ENCODE data around the gene TCF7L1.

The TCF7L1 gene

DNA sequence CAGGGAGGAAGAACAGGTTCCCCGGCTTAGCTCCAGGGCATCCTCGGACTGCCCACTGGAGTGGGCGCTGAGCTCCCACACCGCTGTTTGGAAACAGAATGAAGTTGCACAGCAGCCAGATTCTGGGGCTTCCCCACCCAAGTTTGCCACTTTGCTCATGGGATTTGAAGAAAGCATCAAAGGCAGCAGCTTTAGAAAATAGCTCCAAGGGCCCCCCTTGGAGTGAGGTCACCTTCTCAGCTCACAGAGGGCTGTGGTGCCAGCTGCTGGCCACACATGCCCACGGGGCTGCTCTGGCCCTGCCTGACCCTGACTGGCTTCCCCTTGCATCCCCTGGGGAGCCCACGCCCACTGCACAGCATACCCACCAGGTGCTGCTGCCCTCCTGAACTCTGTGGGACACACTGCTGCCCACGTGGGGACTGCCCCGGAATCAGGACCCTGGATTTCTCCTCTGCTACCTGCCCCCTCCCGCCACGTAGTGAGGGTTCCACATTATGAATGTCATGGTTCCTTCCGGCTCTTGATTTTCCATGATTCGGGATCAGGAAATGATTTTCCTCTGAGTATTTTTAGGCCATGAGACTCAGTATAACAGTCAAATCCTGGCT lies 124.3 kb downstream of the TCF7L1 start:
- DNase-seq, result no peak

DNA sequence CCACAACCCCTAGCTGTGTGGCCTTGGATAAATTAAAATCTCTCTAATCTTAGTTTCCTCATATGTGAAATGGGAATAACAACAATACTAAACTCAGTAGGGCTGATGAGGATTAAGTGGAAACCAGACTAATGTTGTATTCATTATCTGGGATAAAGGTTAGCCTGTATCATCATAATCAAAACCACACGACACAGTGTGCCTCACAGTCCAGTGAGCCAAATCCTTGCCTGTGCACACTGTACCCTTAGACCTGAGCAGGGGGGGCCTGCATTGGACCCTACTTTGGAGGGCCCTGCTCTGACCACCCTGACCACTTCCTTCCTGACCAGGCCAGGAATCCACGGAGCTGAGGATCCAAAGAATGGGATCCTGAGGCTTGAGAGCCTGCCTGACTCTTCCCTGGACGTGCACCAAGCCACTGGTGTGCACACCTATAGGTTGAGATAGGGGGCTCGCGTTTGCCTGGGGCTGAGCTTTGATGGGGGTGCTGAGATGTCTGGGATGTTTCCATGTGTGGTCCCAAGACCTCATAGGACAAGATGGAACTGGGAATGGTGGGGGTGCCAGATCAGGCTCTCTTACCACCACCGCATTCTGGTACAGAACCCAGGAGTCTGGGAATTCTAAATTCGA lies 124.9 kb downstream of the TCF7L1 start:
- DNase-seq, result no peak

DNA sequence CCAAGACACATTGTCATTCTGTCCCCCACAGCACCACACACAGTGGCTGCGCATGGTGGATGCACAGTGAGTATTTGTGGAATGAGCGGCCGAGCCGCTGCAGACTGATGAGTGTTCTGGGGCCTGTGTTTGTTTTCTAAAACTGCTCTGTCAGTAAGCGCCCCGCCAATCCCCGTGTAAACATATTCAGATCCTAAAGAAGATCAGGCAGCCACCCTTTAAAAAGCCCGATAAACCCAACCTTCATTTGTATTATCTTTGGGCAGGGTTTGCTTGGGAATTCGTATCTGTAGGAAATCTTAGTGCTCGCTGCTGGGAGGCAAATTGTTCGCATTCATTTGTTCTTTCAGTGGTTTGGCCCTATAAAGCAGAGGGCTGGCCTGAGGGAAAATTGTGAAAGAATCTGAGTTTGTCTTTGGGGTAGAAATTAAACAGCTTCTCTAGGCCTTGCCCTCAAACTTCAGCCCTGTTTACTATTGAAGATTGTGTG lies 126.0 kb downstream of the TCF7L1 start:
- no peak for DNase-seq

DNA sequence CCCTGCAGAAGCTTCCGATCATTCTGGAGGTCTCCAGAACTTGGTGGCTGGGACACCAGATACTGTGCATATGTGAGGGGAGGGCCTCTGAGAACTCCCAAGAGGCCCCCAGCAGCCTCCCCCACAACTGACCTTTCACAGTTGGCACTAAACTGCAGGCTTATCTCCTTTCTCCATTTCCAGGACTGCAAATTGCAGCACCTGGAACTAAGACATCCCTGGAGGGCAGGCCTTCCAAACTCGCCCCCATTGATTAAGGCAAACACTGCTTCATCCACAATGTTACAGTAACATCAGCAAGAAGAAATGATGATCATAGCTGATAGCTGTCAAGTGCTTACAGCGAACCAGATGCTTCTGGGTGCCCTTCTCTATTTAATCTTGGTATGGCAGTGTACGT lies 126.7 kb downstream of the TCF7L1 start:
- no peak for DNase-seq

DNA sequence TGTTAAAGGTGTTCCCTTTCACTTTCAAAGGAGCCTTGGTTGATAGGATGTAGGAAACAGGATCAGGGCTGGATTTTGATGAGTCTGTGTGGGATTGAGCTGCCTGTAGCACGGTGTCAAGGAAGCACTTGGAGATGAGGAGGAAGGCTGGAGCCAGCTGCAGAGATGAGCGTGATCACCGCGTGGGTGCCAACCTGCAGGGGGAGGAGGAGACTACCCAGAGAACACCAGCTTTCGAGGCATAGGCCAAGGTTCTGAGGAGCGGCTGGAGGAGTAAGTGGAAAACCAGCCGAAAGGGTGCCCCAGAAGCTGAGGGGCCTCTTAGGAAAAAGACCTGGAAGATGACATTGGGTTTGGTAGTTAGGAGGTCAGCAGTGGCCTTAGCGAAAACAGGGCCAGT lies 130.4 kb downstream of the TCF7L1 start:
- no peak for DNase-seq

DNA sequence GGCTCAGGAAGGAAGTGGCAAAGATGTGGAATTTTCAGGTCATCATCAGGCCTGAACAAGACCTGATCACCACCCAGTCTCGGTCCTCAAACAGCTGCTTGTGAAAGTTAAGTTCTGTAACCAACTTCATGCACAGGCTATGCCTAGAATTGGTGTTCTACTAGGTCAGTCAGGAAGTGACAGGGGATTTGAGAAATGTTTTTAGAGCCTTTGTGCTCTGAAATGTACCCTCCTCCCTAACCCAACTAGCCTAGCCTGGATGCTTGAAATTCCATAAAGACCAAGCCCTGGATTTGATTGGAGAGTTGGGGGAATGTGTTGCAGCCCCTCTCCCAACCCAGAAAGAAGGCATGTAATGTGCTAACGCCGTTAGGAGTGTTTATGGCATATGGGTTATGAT lies 131.3 kb downstream of the TCF7L1 start:
- DNase-seq, result no peak

DNA sequence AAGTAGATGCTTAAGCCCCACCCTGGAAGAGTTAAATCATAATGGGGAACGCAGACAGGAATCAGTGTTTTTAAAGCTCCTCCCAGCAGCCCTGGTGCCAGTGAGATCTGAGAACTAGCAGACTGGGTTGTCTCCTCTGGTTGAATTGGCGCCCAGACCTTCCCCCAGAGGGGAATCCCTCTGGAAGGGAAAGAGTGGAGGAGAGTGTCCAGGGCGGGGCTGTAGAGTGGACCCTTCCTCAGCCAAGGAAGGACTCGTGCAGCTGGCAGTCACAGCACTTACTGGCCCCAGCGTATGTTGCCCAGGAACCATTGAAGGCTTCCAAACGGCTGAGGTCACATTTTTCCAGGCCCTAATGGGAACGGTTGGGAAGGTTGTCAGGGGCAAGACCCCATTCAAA lies 132.1 kb downstream of the TCF7L1 start:
- no peak for DNase-seq

DNA sequence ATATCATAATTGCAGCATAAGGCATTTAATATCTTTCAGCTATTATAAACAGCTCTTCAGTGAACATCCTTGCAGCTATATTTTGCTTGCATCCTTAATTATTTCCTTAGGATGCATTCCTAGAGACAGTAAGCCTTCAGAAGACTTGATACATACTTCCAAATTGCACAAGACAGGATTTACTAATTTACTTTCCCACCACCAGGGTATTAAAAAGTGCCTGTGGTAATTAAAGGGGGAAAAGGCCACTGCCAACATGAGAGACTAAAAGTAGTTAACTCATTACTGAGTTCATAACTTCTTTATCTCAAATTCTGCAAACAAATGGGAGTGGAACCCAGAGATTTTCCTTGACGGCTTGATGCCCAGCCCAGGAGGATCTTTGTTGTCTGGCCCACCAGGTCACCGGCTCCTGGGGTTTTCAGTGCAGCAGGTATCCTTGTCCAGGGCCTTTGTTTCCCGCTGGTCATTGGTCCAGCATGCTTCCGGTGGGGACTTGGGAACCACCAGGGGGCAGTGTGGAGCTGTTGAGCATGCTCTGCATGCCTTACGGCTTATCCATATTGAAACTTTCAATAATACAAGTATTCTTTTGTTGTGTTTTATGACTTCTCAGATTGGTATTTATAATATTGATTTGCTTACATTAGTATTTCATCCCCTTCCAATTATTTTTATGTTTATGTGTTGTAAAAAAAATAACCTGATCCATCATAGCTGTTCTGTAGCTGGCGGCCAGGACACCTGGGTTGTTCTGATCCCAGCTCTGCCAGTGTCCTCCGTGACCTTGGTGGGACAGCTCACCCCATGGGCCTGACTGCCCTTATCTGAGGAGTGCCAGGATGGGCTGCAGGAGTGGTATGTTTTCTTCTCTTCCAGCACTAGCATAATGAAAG lies 133.2 kb downstream of the TCF7L1 start:
- DNase-seq, result peak; percentile 42

DNA sequence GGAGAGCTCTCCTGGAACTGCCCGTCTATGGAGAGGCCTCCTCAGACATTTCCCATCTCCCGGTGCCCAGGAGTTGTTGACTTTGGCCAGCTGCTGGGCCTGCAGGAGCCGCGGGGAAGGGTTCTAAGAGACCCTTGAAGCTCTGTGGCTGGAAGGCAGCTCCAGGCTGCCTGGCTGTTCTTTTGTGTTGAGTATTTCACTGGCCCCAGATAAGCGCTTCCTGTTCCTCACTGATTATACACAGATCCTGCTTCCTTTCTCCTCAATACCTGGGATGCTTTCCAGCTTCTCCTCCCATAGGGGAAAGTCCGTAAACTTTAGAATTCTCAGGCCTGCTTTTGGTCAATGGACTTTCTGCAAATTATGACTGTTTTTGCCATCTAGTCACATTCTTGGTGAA lies 136.8 kb downstream of the TCF7L1 start:
- DNase-seq, result no peak

DNA sequence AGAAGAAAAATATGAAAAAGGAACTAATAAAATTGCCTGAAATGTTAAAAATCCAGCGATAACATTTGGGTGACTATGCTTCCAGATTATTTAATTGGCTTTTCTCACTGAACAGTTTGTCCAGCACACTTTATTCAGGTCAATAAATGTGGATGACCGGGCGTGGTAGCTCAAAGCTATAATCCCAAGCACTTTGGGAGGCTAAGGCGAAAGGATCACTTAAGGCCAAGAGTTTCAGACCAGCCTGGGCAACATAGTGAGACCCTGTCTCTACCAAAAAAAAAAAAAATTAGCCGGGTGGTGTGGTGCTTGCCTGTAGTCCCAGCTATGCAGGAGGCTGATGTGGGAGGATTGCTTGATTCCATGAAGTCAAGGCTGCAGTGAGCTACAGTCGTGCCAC lies 139.2 kb downstream of the TCF7L1 start:
- no peak for DNase-seq

DNA sequence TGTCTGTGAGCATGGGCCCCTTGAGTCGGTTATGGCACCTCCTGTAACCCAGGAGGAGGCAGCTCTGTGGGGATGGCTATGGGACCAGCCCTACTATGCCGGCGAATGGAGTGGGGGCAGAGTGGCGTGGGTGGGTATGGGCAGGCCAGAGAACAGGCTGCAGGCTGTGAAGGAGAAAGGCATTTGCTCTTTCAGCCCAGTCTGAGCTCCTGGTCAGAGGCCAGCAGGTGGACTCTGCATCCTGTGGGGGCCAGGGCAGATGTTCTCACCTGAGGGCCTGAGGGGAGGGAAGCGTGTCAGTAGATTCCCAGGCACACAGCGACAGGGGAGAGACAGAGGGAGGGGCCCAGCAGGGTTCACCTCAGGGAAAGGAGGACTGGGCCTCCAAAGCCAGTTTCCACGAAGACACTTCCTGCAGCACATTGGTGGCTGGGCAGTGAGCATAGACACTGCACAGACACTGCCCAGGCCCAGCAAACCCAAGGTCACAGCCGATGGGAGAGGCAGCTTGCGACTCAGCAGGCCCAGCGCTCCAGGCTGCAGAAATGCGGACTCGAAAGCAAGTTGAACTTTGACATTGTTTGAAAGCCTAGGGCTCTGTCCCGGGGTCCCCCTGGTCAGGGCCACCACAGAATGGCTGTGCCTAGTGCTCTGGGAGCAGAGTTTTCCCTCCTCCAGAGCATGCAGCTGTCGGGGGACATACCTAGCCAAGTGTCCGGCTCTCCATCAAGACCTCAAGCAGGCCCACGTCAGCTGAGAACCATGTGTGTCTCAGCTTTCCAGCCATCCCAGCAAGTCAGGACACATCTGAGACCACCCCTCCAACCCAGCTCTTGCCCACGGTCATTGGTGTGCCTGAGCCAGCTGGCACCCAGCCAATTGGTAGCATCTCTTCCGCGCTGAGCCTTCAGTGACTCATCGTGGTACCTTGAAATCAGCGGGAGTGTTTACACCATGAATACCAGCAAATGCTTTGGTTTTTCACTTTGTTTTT lies 140.8 kb downstream of the TCF7L1 start:
- DNase-seq, result no peak

DNA sequence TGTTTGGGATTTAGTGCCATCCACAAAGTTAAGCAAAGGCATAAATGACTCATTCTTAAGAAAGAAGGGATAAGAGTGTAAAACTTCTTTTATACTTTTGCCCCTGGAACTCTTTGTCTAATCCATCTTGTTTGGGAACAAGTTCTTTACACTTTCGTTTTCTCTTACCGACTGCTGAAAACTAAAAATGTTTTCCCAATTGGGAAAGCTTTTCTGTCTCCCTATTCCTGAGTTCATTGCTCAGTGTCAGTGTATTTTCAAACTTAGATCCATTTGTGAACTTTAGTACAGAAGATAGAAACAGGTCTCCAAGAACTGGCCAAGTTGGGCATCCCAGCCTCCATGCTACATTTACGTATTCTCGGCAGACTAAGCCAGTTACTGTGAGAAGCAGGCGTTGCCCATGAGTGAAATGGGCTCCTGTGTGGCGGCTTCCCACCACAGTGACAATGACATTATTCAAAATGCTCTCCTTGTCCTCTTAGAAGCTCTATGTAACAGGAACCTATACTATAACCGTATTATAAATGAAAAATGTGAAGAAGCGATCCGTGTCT lies 142.9 kb downstream of the TCF7L1 start:
- no peak for DNase-seq

DNA sequence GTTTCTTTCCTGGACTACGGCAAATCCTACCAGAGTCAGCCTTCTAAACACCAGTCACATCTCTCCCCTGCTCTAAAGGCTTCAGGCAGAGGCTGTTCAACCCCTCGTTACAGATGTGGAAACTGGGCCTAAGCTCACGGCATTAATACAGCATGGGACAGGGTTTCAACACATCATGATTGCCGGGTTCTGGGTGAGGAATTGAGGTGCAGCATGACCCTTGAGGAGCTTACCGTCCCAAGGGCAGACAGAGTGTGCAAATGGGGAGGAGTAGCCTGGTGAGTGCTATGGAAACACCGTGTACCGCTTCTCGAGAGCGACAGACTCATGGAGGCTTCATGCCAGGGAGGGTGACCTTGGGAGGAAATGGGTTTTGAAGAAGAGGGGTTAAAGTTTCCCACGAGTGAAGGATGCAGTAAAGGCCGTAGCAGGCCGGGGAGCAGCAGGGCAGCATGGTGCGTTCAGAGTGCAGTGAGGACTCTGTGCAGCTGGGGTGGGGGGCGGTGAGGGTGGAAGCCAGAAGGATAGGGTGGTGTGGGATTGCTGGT lies 143.5 kb downstream of the TCF7L1 start:
- no peak for DNase-seq

DNA sequence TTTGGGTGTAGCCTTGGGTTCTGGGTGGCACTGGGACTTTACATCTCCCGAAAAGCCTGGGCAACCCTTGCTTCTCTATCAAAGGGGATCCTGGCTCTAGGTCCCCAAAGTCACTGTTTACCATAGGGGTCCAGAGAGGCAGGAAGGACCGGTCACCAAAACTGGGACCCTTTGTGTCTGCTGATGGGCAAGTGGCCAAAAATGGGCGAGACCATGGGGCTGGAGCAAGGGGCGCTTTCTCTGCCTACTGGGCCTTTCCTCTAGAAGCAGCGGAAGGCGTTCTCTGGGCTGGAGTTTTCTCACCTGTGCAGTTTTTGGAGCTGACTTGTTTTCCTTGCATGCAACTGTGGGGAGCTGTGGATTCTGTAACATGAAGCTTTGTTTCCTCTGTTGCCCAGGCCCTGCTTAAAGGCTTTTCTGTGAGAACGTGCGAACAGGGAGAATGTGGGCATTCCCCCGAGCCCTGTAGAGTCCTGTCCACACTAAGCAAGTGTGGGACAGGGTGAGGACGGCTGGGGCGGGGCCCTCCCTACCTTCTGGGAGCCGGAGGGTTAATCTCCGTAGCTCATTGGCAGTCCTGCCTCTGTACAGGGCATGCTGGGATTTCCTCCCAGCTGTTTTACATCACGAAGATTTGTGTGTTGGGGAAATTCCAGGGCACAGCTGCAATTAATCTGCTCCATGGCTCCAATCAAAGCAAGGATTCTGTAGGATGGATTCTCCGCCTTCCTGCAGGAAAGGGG lies 144.4 kb downstream of the TCF7L1 start:
- no peak for DNase-seq

DNA sequence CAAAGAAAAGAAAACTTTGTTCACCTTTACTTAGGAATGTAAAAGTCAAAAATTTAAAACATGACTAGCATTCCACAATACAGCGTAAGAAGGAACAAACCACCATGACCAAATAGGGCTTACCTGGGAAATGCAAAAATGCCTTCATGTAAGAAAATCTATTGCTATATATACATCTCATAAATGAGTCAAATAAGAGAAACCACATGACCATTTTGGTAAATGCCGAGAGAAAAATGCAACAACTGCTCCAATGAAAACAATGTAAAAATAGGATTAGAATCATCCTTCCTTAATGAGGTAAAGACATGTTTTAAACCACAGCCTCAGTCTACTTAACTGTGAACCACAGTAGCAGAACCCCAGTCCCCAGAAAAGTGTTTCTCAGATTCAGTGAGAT lies 145.2 kb downstream of the TCF7L1 start:
- DNase-seq, result no peak

DNA sequence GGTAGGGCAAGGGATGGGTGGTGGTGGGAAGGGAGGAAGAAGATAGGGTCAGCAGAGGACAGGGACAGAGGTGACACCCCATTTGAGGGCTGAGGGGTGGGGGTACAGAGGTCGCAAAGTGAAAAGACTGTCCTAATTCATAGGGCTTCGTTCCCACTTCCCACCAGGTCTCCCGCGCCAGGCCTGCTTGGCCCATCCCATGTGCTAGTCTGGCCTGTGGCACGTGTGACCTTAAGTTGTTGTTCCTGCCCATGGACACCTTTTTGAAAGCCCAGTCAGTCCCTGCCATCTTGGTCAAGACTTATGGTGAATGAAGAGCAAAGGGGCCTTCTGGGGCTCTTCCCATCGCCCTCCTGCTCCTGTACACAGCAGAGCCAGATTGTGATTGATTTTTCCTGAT lies 148.4 kb downstream of the TCF7L1 start:
- DNase-seq, result no peak

DNA sequence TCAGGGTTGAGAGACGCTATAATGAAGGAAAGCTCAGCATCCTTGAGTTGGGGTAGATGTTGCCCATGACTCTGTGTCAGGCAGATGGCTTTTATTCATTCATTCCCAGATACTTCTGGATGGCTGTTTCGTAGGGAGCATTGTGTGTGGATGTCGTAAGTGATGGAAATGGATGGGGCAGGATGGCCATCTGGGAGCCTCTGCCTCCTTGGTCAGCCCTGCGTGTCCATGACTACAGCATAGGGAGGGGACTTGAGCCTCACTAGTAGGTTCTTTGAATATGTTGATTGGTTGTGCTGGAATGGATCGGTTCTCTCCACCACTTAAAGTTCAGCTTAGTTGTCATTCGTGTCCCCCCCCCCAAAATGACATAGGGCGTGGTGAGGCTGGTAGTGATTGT lies 149.7 kb downstream of the TCF7L1 start:
- no peak for DNase-seq

DNA sequence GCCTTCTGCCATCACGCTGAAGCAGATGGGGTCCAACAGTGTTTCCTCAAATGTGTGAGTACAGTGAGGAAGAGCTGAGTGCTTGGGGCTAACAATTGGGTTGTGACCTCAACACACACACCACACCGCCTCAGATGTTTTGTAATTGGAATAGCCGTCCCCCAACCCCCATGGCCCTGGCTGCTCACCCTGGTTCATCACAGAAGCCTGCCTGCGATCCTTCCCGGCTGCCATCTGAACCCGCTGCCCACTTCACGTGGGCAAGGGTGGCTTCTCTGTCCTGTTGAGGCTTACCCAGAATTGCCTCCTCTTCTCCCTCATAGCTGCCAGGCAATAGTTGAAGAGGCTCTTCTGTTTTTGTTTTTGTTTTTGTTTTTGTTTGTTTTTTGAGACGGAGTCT lies 150.4 kb downstream of the TCF7L1 start:
- DNase-seq, result no peak

DNA sequence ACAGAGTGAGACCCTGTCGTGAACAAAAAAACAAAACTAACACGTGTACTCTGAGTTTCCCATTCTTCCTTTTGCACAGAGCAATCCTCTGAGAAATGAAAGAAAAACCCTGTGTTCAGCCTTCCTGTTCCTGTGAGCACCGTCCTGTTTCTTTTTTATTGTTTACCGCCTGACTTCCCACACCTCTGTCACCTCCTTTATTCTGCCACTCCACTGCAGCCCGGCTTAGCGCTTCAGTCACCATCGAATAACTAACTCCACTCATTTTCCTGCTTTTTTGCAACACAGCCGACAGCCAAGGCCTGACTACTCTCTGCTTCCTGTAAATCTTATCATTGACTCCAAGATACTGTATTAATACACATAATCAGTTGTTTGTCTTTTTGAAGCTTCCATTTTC lies 153.7 kb downstream of the TCF7L1 start:
- DNase-seq, result no peak

DNA sequence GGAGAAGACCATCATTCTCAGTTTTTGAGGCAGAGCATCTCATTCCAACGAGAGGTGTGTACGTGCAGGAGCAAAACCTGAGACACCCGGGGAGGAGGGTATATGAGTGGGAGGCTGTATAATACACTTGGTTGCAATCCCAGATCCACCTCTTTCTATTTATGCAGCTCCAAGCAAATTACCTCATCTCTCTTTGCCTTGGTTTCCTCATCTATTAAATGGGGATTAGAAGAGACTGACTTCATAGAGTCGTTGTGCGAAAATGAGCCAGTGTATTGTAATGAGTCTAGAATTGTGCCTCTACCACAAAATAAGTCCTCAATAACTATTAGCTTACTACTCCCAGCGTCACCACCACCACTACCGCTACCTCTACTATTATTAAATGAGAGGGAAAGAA lies 154.5 kb downstream of the TCF7L1 start:
- DNase-seq, result no peak

DNA sequence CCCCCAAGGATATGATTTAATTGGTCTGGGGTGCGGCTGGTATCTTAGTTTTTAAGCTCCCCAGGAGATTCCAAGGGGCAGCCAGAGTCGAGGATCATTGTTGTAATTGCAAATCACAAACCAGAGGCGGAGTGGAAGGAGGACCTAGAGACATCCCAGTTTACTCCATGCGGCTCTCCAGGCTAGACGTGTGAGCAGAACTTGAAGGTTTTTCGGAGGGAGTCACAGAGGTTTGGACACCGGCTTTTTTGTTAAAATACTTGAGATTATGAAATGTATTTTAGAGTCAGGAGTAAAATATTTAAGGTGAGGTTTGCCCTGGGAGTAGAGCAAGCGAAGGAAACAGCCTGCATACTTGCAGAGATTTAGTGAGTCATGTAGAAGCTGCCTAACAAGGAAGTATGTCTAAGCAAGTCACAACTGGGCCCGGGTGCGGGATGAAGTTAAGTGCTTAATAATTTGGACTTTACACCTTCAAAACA lies 155.1 kb downstream of the TCF7L1 start:
- DNase-seq, result no peak

Measured in activated effector memory CD4-positive, alpha-beta T cell treated with Interleukin-2 at 50 U/mL for 16 hours (primary cell).